ENCODE results near the gene HHATL.

GRCh38 chr3:42647821-42648459, 54.7 kb downstream of the HHATL start:
- TF ChIP-seq CTCF (IDR thresholded peaks at IDR 0.05) (no peak), POLR2A (IDR thresholded peaks at IDR 0.05) (no peak)

Data from ovary (tissue), 3 donors.